ENCODE data around the gene VPS37C. TPM values are rescaled to one million over a fixed set of nuclear protein-coding genes. Genes with fewer than 3 reads are reported as not detected.

VPS37C gene
- polyA plus RNA-seq, 2 of the 4 experiments (the other 2 are of a cell fraction): 8.9 to 11.3 TPM

DNA sequence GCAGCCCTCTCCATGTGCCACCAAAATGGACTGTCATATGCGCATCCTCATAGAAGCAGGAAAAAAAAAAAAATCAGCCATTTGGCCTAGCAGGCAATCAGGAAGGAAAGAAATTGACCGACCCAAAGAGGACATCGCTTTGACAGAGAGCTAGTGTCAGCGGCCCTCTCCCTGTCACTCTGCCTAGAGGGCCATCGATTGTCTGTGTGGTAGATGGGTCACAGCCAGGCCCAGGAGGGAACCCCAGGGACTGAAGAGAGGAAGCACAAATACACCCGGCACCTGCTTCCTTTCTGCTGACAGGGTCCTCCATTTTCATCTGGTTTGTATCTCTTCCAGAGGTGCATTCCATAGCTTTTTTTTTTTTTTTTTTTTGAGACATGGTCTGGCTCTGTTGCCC is 21.8 kb downstream of the VPS37C start:
- 89% methylated on average over 6 of the region's 6 CpGs for WGBS (ENCODE audit: missing lambda C conversion rate)
- H3K4me1 ChIP-seq: no peaks in the 10 kb centered on the region
- POLR2A ChIA-PET: interaction anchor here (0.6 kb wide), 1 partner anchor 340 kb away, joined by 3 read pairs; no protein-coding TSS in a partner anchor

DNA sequence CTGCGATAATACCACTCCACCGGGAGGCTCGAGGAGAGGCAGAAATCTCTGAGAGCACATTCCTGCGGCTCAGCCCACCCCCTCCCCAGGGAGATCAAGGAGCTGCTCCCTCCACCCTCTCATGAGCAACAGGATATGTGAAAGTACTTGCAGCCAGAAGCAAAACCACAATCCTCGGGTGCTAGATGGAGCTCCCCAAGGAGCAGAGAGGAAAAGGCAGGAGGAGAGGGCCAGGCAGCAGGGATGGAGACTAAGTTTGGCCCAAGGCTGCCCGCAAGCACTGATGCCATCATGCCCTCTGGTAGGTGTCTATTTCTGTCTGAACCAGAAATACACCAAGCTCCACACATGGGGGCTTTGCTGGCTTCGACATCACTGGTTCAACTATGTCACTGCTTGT is 22.3 kb downstream of the VPS37C start:
- Histone ChIP-seq H3K9me3 (no peaks in the 10 kb centered on the region), H3K27ac (no peak overlapping the region), H3K4me1 (no peaks in the 10 kb centered on the region), H3K4me2 (no peak overlapping the region), H3K4me3 (no peak overlapping the region)
- POLR2A ChIA-PET: interaction anchor here (0.6 kb wide), 1 partner anchor 339 kb away, joined by 3 read pairs; no protein-coding TSS in a partner anchor
- TF ChIP-seq ZC3H11A (IDR thresholded peaks at IDR 0.05): no peak
- TF ChIP-seq JUNB (IDR thresholded peaks at IDR 0.05): no peak
- TF ChIP-seq, protein P1, sequence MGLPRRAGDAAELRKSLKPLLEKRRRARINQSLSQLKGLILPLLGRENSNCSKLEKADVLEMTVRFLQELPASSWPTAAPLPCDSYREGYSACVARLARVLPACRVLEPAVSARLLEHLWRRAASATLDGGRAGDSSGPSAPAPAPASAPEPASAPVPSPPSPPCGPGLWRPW (IDR thresholded peaks at IDR 0.05): no peak
- TF ChIP-seq RFX5 (IDR thresholded peaks at IDR 0.05): no peak
- TF ChIP-seq RAD21 (conservative IDR thresholded peaks at IDR 0.05 in 1 of 2, IDR thresholded peaks at IDR 0.05 in 1 of 2): no peak
- TF ChIP-seq BHLHE40 (IDR thresholded peaks at IDR 0.05; ENCODE audit: low read depth, low read length): no peak
- no peak for TF ChIP-seq CHD4 (IDR thresholded peaks at IDR 0.05; ENCODE audit: borderline replicate concordance)
- no peak for TF ChIP-seq CHD2 (IDR thresholded peaks at IDR 0.05; ENCODE audit: low read length, partially characterized antibody)
- no peak for TF ChIP-seq CEBPB (IDR thresholded peaks at IDR 0.05)
- TF ChIP-seq FOSL2 (IDR thresholded peaks at IDR 0.05): no peak
- no peak for TF ChIP-seq FOSL2 (CRISPR knock-in tag; IDR thresholded peaks at IDR 0.05)
- no peak for TF ChIP-seq FOXS1 (CRISPR knock-in tag; IDR thresholded peaks at IDR 0.05)
- TF ChIP-seq, protein P2, sequence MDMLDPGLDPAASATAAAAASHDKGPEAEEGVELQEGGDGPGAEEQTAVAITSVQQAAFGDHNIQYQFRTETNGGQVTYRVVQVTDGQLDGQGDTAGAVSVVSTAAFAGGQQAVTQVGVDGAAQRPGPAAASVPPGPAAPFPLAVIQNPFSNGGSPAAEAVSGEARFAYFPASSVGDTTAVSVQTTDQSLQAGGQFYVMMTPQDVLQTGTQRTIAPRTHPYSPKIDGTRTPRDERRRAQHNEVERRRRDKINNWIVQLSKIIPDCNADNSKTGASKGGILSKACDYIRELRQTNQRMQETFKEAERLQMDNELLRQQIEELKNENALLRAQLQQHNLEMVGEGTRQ (IDR thresholded peaks at IDR 0.05): no peak
- TF ChIP-seq RCOR1 (IDR thresholded peaks at IDR 0.05; ENCODE audit: low read depth, low read length): no peak
- TF ChIP-seq ZFP36 (IDR thresholded peaks at IDR 0.05; ENCODE audit: borderline replicate concordance, partially characterized antibody): no peak
- ATAC-seq: no peak
- DNase-seq (ENCODE audit: low read depth in 1 of 2, low spot score in 1 of 2): no peak
- no peak for FAIRE-seq
- 76% methylated on average over 7 of the region's 7 CpGs for WGBS (ENCODE audit: missing lambda C conversion rate)
- CTCF ChIA-PET: interaction anchor here (0.9 to 4.1 kb wide), 8 partner anchors 8 to 308 kb away, joined by 3 to 16 read pairs (median 3); no protein-coding TSS in a partner anchor

More for the DNA sequence above, 21.8 kb downstream of the VPS37C start:
- CTCF ChIA-PET: interaction anchor here (0.6 to 4.1 kb wide), 9 partner anchors 8 to 308 kb away, joined by 3 to 16 read pairs (median 3); no protein-coding TSS in a partner anchor
- Histone ChIP-seq H3K27ac (no peak overlapping the region), H3K9me3 (no peaks in the 10 kb centered on the region), H3K4me2 (no peak overlapping the region), H3K4me3 (no peak overlapping the region)
- no peak for ATAC-seq
- TF ChIP-seq RNF2 (IDR thresholded peaks at IDR 0.05; ENCODE audit: borderline replicate concordance, low read depth): no peak
- TF ChIP-seq SREBF2 (IDR thresholded peaks at IDR 0.05): no peak
- no peak for TF ChIP-seq PHF8 (IDR thresholded peaks at IDR 0.05; ENCODE audit: borderline replicate concordance, low read depth)
- no peak for TF ChIP-seq CBX8 (IDR thresholded peaks at IDR 0.05)
- no peak for TF ChIP-seq EP300 (IDR thresholded peaks at IDR 0.05)
- FAIRE-seq: no peak
- DNase-seq (ENCODE audit: low read depth in 1 of 2, low spot score in 1 of 2): no peak

DNA sequence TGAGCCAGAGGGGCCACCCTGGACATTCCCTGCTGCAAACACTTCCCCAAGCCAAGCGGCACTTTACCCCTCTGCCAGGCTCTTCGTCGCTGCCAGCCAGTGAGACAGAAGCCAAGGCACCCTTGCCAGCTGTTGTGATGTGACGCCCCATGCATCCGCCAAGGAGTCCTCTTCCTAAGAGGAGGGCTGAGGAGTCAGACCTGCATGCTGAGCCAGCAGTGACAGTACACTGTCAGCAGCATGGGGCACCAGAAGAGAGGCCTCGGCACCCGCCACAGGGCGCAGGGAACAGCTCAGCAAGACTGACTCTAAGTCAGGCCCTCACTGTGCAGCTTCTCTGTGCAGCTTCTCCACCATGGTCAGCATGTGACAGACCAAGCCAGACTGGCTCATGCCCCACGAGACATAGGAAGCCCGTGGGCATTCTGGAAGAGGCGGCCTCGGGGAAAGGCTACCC is 26.4 kb downstream of the VPS37C start:
- Histone ChIP-seq H3K4me3 (no peak overlapping the region), H3K4me2 (no peak overlapping the region), H3K9me3 (no peaks in the 10 kb centered on the region), H3K4me1 (0 out of 3 replicates have a peak, but pooled peaks cover 4% of the 10 kb centered on the region), H3K27ac (no peak overlapping the region)
- no peak for FAIRE-seq
- WGBS (ENCODE audit: missing lambda C conversion rate): 94% methylated on average over 9 of the region's 12 CpGs
- no peak for ATAC-seq
- CTCF ChIA-PET: interaction anchor here (1.1 to 1.9 kb wide), 8 partner anchors 12 to 303 kb away, joined by 3 to 8 read pairs (median 3); no protein-coding TSS in a partner anchor
- POLR2A ChIA-PET: no interaction called here
- DNase-seq (ENCODE audit: low read depth in 1 of 2, low spot score in 1 of 2): no peak
- TF ChIP-seq HEYL (CRISPR knock-in tag; IDR thresholded peaks at IDR 0.05): no peak
- TF ChIP-seq, protein P3, sequence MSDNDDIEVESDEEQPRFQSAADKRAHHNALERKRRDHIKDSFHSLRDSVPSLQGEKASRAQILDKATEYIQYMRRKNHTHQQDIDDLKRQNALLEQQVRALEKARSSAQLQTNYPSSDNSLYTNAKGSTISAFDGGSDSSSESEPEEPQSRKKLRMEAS (IDR thresholded peaks at IDR 0.05): no peak
- no peak for TF ChIP-seq TP53 (CRISPR knock-in tag; IDR thresholded peaks at IDR 0.05)
- TF ChIP-seq, protein P4, sequence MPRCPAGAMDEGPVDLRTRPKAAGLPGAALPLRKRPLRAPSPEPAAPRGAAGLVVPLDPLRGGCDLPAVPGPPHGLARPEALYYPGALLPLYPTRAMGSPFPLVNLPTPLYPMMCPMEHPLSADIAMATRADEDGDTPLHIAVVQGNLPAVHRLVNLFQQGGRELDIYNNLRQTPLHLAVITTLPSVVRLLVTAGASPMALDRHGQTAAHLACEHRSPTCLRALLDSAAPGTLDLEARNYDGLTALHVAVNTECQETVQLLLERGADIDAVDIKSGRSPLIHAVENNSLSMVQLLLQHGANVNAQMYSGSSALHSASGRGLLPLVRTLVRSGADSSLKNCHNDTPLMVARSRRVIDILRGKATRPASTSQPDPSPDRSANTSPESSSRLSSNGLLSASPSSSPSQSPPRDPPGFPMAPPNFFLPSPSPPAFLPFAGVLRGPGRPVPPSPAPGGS (IDR thresholded peaks at IDR 0.05): no peak
- no peak for TF ChIP-seq TFCP2L1 (CRISPR knock-in tag; IDR thresholded peaks at IDR 0.05)
- TF ChIP-seq ZC3H11A (IDR thresholded peaks at IDR 0.05): no peak
- TF ChIP-seq ZFP36 (IDR thresholded peaks at IDR 0.05; ENCODE audit: borderline replicate concordance, partially characterized antibody): no peak
- no peak for TF ChIP-seq EHMT2 (IDR thresholded peaks at IDR 0.05; ENCODE audit: low read depth)
- TF ChIP-seq, protein P5, sequence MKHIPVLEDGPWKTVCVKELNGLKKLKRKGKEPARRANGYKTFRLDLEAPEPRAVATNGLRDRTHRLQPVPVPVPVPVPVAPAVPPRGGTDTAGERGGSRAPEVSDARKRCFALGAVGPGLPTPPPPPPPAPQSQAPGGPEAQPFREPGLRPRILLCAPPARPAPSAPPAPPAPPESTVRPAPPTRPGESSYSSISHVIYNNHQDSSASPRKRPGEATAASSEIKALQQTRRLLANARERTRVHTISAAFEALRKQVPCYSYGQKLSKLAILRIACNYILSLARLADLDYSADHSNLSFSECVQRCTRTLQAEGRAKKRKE (CRISPR knock-in tag; IDR thresholded peaks at IDR 0.05; ENCODE audit: low read depth): no peak
- no peak for TF ChIP-seq SMC3 (IDR thresholded peaks at IDR 0.05)
- no peak for TF ChIP-seq CHD4 (IDR thresholded peaks at IDR 0.05; ENCODE audit: borderline replicate concordance)
- TF ChIP-seq POLR2A (IDR thresholded peaks at IDR 0.05; ENCODE audit: low read length): no peak
